Ishikawa (cell line): ENCODE results near the gene UTF1.

ENCODE experiments used
- CEBPB ChIP-seq: IDR thresholded peaks from 2 replicates; pipeline ENCODE4 v1.6.1; 2012
- CREB1 ChIP-seq: IDR thresholded peaks from 2 replicates; pipeline ENCODE4 v1.6.1; 2012; ENCODE audit warnings: low read depth
- EGR1 ChIP-seq: IDR thresholded peaks from 2 replicates; pipeline ENCODE4 v1.6.1; 2012
- EP300 ChIP-seq: IDR thresholded peaks from 2 replicates; pipeline ENCODE4 v1.6.1; 2012; ENCODE audit warnings: borderline replicate concordance
- FOXM1 ChIP-seq: IDR thresholded peaks from 2 replicates; pipeline ENCODE4 v1.6.1; 2012; ENCODE audit warnings: low read depth, borderline replicate concordance
- MAX ChIP-seq: IDR thresholded peaks from 2 replicates; pipeline ENCODE4 v1.6.1; 2012
- RAD21 ChIP-seq: IDR thresholded peaks from 2 replicates; pipeline ENCODE4 v1.6.1; 2012; ENCODE audit warnings: low read depth
- REST ChIP-seq: IDR thresholded peaks from 2 replicates; pipeline ENCODE4 v1.6.1; 2012; ENCODE audit warnings: low read depth, mild to moderate bottlenecking
- TAF1 ChIP-seq: IDR thresholded peaks from 2 replicates; pipeline ENCODE4 v1.6.1; 2012; ENCODE audit warnings: low read depth, mild to moderate bottlenecking
- USF1 ChIP-seq: IDR thresholded peaks from 2 replicates; pipeline ENCODE4 v1.6.1; 2012
- YY1 ChIP-seq: IDR thresholded peaks from 2 replicates; pipeline ENCODE4 v1.6.1; 2012; ENCODE audit warnings: low read depth

- TF ChIP-seq EP300 (no peak), FOXM1 (no peak), USF1 (no peak), EGR1 (no peak), CEBPB (no peak), MAX (no peak), TAF1 (no peak), RAD21 (no peak), CREB1 (no peak), YY1 (no peak), REST (no peak)
Observed at GRCh38 chr10:133251388-133252222, 21.6 kb downstream of the UTF1 start.
